Endothelial cell of umbilical vein (primary cell): ENCODE data around the gene PAIP2B. TPM values are rescaled to one million over a fixed set of nuclear protein-coding genes. Genes with fewer than 3 reads are reported as not detected.

Experiments
- BruUV-seq: library from RNA; stranded (reverse); fragments of 400-500 nt; replicated peaks from 2 replicates; lab custom pipeline; 2021; lab: Mats Ljungman, UMichigan
- CTCF ChIA-PET: fragments of 300-600, 350-600 bp; sonication (Branson Sonifier 250); formaldehyde crosslinking; loops from one replicate; lab custom pipeline; 2021; ENCODE audit warnings: antibody characterized with exemption, inconsistent platforms; lab: Charles Lee
- POLR2A ChIA-PET: fragments of 300-600, 350-600 bp; sonication (Branson Sonifier 250); formaldehyde crosslinking; loops from one replicate; lab custom pipeline; 2021; ENCODE audit warnings: antibody characterized with exemption, inconsistent platforms; lab: Charles Lee
- DNase-seq: peaks from one replicate; pipeline ENCODE4 v3.0.0-alpha.2; 2011; ENCODE audit warnings: low read depth, low spot score
- FAIRE-seq: peaks from 2 replicates; lab custom pipeline; 2011; peaks lifted over from hg19 to GRCh38; lab: Jason Lieb, UNC
- H2AFZ ChIP-seq: 2 replicates; pipeline ENCODE4 v1.6.0; 2012; ENCODE audit warnings: low read depth, low read length, control low read depth, inconsistent platforms
- H3K27ac ChIP-seq: 2 replicates; pipeline ENCODE4 v1.5.1; 2011; ENCODE audit warnings: low read depth, mild to moderate bottlenecking, control low read depth, low read length, moderate library complexity; ENCODE audit not compliant: insufficient read depth
- H3K27me3 ChIP-seq, 2 experiments: 2 replicates each; pipeline versions ENCODE4 v1.6.0 to v1.6.1; 2011; ENCODE audit warnings: low read length in 2 of 2, mixed read lengths in 1 of 2; ENCODE audit not compliant: control insufficient read depth in 2 of 2, insufficient read depth in 2 of 2
- H3K36me3 ChIP-seq, 2 experiments: 2 replicates in 1 of 2; 3 replicates in 1 of 2; pipeline ENCODE4 v1.5.1; 2011; ENCODE audit warnings: low read length in 2 of 2, mild to moderate bottlenecking in 1 of 2, moderate library complexity in 1 of 2; ENCODE audit not compliant: control insufficient read depth in 2 of 2, insufficient read depth in 2 of 2; ENCODE audit errors: extremely low read depth in 1 of 2
- H3K4me1 ChIP-seq: 3 replicates; pipeline ENCODE4 v1.5.1; 2011; ENCODE audit warnings: mild to moderate bottlenecking, low read length; ENCODE audit not compliant: control insufficient read depth, insufficient read depth; ENCODE audit errors: extremely low read depth
- H3K4me2 ChIP-seq: 2 replicates; pipeline ENCODE4 v1.6.1; 2011; ENCODE audit warnings: low read length, control low read depth, mixed read lengths; ENCODE audit not compliant: insufficient read depth
- H3K4me3 ChIP-seq, 3 experiments: fragments of 200-600 bp in 1 of 3; sonication (generic), shearing (Covaris generic) in 1 of 3; replicated peaks in 1 of 3; 2 replicates each; pipeline ENCODE4 v1.5.1; 2011 to 2016; ENCODE audit warnings: control low read depth in 3 of 3, low read length in 3 of 3, mild to moderate bottlenecking in 2 of 3, inconsistent platforms in 1 of 3, low read depth in 1 of 3, moderate library complexity in 1 of 3; ENCODE audit not compliant: insufficient read depth in 1 of 3
- H3K79me2 ChIP-seq: 2 replicates; pipeline ENCODE4 v1.6.0; 2012; ENCODE audit warnings: low read length, inconsistent platforms; ENCODE audit not compliant: control insufficient read depth, insufficient read depth
- H3K9ac ChIP-seq: replicated peaks from 2 replicates; pipeline ENCODE3; 2011; ENCODE audit warnings: low read length, control low read depth; ENCODE audit not compliant: insufficient read depth; ENCODE audit errors: extremely low read depth
- H3K9me1 ChIP-seq: replicated peaks from 3 replicates; pipeline ENCODE4 v1.6.0; 2011; ENCODE audit warnings: mild to moderate bottlenecking, low read length; ENCODE audit not compliant: control insufficient read depth, insufficient read depth; ENCODE audit errors: extremely low read depth
- H3K9me3 ChIP-seq: replicated peaks from 2 replicates; pipeline ENCODE4 v1.5.1; 2012; ENCODE audit warnings: low read length, inconsistent platforms; ENCODE audit not compliant: control insufficient read depth, insufficient read depth
- H4K20me1 ChIP-seq: replicated peaks from 2 replicates; pipeline ENCODE3; 2011; ENCODE audit warnings: mild to moderate bottlenecking, low read length; ENCODE audit not compliant: control insufficient read depth, insufficient read depth; ENCODE audit errors: extremely low read depth
- CTCF ChIP-seq, 2 donors: IDR thresholded peaks; 1 replicate in 1 of 2; 2 replicates in 1 of 2; pipeline ENCODE4 v1.5.1; 2011; ENCODE audit warnings: low read length in 2 of 2, mild to moderate bottlenecking in 2 of 2, moderate library complexity in 2 of 2, control low read depth in 1 of 2, inconsistent platforms in 1 of 2, low read depth in 1 of 2; ENCODE audit not compliant: insufficient read depth in 1 of 2; ENCODE audit errors: extremely low read depth in 1 of 2
- EZH2 ChIP-seq: IDR thresholded peaks from 2 replicates; pipeline ENCODE4 v1.6.1; 2012; ENCODE audit warnings: borderline replicate concordance, low read depth, mild to moderate bottlenecking, moderate library complexity, low read length, inconsistent platforms; ENCODE audit not compliant: severe bottlenecking
- FOS ChIP-seq: IDR thresholded peaks from 2 replicates; pipeline ENCODE4 v1.6.1; 2011; ENCODE audit warnings: mild to moderate bottlenecking, low read length, moderate library complexity, borderline replicate concordance; ENCODE audit not compliant: insufficient read depth
- GATA2 ChIP-seq: IDR thresholded peaks from 2 replicates; pipeline ENCODE4 v1.7.0; 2011; ENCODE audit warnings: low read depth, mild to moderate bottlenecking, moderate library complexity, mixed read lengths, low read length; ENCODE audit not compliant: insufficient read length, insufficient read depth
- JUN ChIP-seq: IDR thresholded peaks from 2 replicates; pipeline ENCODE4 v1.6.1; 2011; ENCODE audit warnings: borderline replicate concordance, low read depth; ENCODE audit not compliant: insufficient read length, insufficient read depth
- MAX ChIP-seq: IDR thresholded peaks from 2 replicates; pipeline ENCODE4 v1.6.1; 2011; ENCODE audit not compliant: insufficient read depth, insufficient read length
- MYC ChIP-seq: IDR thresholded peaks from one replicate; pipeline ENCODE4 v1.6.1; 2011; ENCODE audit warnings: mild to moderate bottlenecking, low read depth, low read length
- POLR2A ChIP-seq: IDR thresholded peaks from 2 replicates; pipeline ENCODE4 v1.6.1; 2012; ENCODE audit warnings: low read depth, mild to moderate bottlenecking, control low read depth, low read length
- POLR2AphosphoS5 ChIP-seq: IDR thresholded peaks from 2 replicates; pipeline ENCODE4 v1.6.1; 2012; ENCODE audit warnings: low read depth, mild to moderate bottlenecking, control low read depth, low read length, moderate library complexity; ENCODE audit not compliant: insufficient read depth
- dilution Hi-C: fragments of 300-500 bp; cut with MboI; formaldehyde crosslinking; loops from one replicate; pipeline ENCODE4 v1.15.0; 2019; ENCODE audit warnings: low sequenced_read_pairs; ENCODE audit not compliant: extremely low pct_ligation_motif_present
- intact Hi-C: fragments of 100-400 bp; cut with micrococcal nuclease; formaldehyde crosslinking; loops from one replicate; pipeline ENCODE4 v1.10.0; 2022
- polyA plus RNA-seq, 4 experiments: library from polyadenylated mRNA; depleted of rRNA in 3 of 4; stranded (reverse) in 3 of 4; unstranded in 1 of 4; fragments of >200 nt; gene quantifications; 2 replicates each; pipeline versions ENCODE4 v1.2.1 to v1.2.3, GENCODE V29; 2011 to 2012; ENCODE audit warnings: missing spikeins in 1 of 4
- total RNA-seq: library from RNA; stranded (reverse); gene quantifications from 2 replicates; pipeline ENCODE4 v1.2.3, GENCODE V29; 2021

The PAIP2B gene
- total and polyA plus RNA-seq, 2 donors (not counting 3 experiments of a cell fraction or from before 2014, with no cell fraction given), result 0.21 to 0.62 TPM

GRCh38 chr2:71155846-71156245 is 71.1 kb downstream of the PAIP2B start:
- Histone ChIP-seq H3K79me2 (no peaks in the 10 kb centered on the region), H3K9me1 (no peaks in the 10 kb centered on the region), H3K4me1 (no peaks in the 10 kb centered on the region), H3K9me3 (no peaks in the 10 kb centered on the region), H2AFZ (no peak overlapping the region), H3K4me2 (no peak overlapping the region), H3K36me3 (no peaks in the 10 kb centered on the region), H4K20me1 (no peaks in the 10 kb centered on the region), H3K9ac (no peak overlapping the region), H3K4me3 (no peak overlapping the region), H3K27me3 (peaks cover 0 to 7% of the 10 kb centered on the region in 2 experiments), H3K27ac (no peak overlapping the region)
- DNase-seq, result no peak
- ChIA-PET POLR2A (no interaction called here), CTCF (interaction anchor here (1.0 to 2.1 kb wide), 4 partner anchors 12 to 176 kb away, joined by 3 to 24 read pairs (median 8); partner anchors contain the start of gene ZNF638)
- dilution Hi-C loops, result no loop called here
- FAIRE-seq, result no peak
- intact Hi-C loops, result loop anchor here (2.0 to 5.0 kb wide), 2 partner anchors 121 to 176 kb away; partner anchors contain the start of gene ZNF638
- no TSS peak for BruUV-seq
- TF ChIP-seq GATA2, result no peak
- TF ChIP-seq POLR2AphosphoS5, result no peak
- TF ChIP-seq CTCF (IDR thresholded peaks at IDR 0.05; ENCODE audit: extremely low read depth in 1 of 2, insufficient read depth in 1 of 2, low read depth in 1 of 2, low read length in 2 of 2), result no peak
- TF ChIP-seq EZH2, result no peak
- TF ChIP-seq POLR2A, result no peak
- no peak for TF ChIP-seq MYC
- no peak for TF ChIP-seq JUN
- TF ChIP-seq MAX, result no peak
- no peak for TF ChIP-seq FOS
